ENCODE measurements around the gene INSL4.

Gene INSL4

GRCh38 chr9:5230554-5230953 lies 665 bp upstream of the INSL4 start:
- H3K79me2 ChIP-seq (ENCODE audit: insufficient read depth, low read length): no peaks in the 10 kb centered on the region
- TF ChIP-seq EZH2phosphoT487 (IDR thresholded peaks at IDR 0.05; ENCODE audit: borderline replicate concordance): no peak
- TF ChIP-seq CTCF (conservative IDR thresholded peaks at IDR 0.05; ENCODE audit: low read length): no peak
- no peaks in the 10 kb centered on the region for H3K9me2 ChIP-seq (replicated peaks; ENCODE audit: low read depth, low read length)
- no peak overlapping the region for H3K9ac ChIP-seq (ENCODE audit: low read depth, low read length, poor library complexity, severe bottlenecking)
- H4K20me1 ChIP-seq (ENCODE audit: insufficient read depth, low read length, poor library complexity, severe bottlenecking): no peaks in the 10 kb centered on the region
- H3F3A ChIP-seq (ENCODE audit: low read depth): no peaks in the 10 kb centered on the region
- no peak overlapping the region for H3K4me3 ChIP-seq (ENCODE audit: low read length, poor library complexity, severe bottlenecking)
- no peaks in the 10 kb centered on the region for H3K36me3 ChIP-seq (ENCODE audit: insufficient read depth, low read length)
- H3K9me3 ChIP-seq (ENCODE audit: insufficient read depth, low read depth, low read length): no peaks in the 10 kb centered on the region
- no peaks in the 10 kb centered on the region for H3K4me1 ChIP-seq (ENCODE audit: insufficient read depth, low read length, poor library complexity, severe bottlenecking)
- no peaks in the 10 kb centered on the region for H3K27me3 ChIP-seq (ENCODE audit: insufficient read depth, low read length, poor library complexity, severe bottlenecking)
- H2AFZ ChIP-seq (ENCODE audit: low read length): no peak overlapping the region
- no peak overlapping the region for H3K4me2 ChIP-seq (ENCODE audit: low read depth, low read length, poor library complexity, severe bottlenecking)

DNA sequence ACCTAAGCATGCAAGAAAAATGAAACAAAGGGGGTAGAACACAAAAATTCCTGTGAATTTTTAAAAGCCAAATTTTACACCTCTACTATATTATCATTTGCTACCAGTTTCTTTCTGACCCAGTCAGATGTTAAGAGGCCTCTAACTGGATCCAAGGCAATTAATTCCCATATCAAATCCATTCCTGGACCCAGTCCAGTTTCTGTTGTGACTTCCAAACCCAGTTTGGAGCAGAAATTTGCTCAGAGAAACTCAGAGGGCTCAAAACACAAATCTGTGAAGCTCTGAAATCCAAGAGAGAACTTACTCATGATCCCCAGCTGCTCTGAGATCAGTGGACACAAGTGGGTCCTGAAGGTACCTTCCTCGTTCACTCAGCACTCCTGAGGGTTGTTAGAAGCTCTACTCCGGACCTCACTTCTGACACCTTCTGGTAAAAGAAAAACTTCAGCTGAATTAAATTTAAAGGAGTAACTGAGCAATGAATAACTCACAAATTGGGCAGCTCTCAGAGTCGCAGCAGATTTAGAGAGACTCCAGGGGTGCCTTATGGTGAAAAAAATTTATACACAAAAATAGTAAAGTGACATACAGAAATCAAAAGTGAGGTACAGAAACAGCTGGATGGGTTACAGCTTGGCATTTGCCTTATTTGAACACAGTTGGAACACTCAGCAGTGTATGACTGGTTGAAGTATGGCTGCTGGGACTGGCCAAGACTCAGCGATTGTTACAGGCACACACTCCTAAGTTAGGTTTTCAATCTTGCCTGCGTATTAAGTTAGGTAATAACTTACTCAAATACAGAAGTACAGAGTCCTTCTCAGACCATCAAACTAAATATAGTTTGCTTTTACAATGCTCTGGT lies 32.4 kb downstream of the INSL4 start:
- Histone ChIP-seq H3K4me3 (ENCODE audit: low read length, poor library complexity, severe bottlenecking) (no peak overlapping the region), H3K79me2 (ENCODE audit: insufficient read depth, low read length) (no peaks in the 10 kb centered on the region), H3K9ac (ENCODE audit: low read depth, low read length, poor library complexity, severe bottlenecking) (no peak overlapping the region), H3F3A (ENCODE audit: low read depth) (no peaks in the 10 kb centered on the region), H3K4me2 (ENCODE audit: low read depth, low read length, poor library complexity, severe bottlenecking) (no peak overlapping the region), H3K9me2 (replicated peaks; ENCODE audit: low read depth, low read length) (no peaks in the 10 kb centered on the region), H2AFZ (ENCODE audit: low read length) (peak overlapping the region; percentile 22; the same call in 1 of the 2 replicates), H4K20me1 (ENCODE audit: insufficient read depth, low read length, poor library complexity, severe bottlenecking) (no peaks in the 10 kb centered on the region), H3K4me1 (ENCODE audit: insufficient read depth, low read length, poor library complexity, severe bottlenecking) (no peaks in the 10 kb centered on the region), H3K9me3 (ENCODE audit: insufficient read depth, low read depth, low read length) (no peaks in the 10 kb centered on the region), H3K36me3 (ENCODE audit: insufficient read depth, low read length) (no peaks in the 10 kb centered on the region), H3K27me3 (ENCODE audit: insufficient read depth, low read length, poor library complexity, severe bottlenecking) (no peaks in the 10 kb centered on the region)
- TF ChIP-seq EZH2phosphoT487 (IDR thresholded peaks at IDR 0.05; ENCODE audit: borderline replicate concordance): no peak
- TF ChIP-seq CTCF (conservative IDR thresholded peaks at IDR 0.05; ENCODE audit: low read length): peak; percentile 45

DNA sequence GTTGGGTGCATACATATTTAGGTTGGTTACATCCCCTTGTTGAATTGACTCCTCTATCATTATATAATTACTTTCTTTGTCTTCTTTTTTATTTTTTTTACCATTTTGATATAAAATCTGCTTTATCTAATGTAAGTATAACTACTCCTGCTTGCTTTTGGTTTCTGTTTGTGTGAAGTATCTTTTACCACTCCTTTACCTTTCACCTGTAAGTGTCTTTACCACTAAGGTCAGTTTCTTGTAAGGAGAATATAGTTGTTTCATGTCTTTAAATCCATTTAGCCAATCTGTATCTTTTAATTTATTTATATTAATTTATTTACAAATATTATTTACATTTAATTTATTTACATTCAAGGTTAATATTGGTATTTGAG lies 33.0 kb downstream of the INSL4 start:
- Histone ChIP-seq H3K27me3 (ENCODE audit: insufficient read depth, low read length, poor library complexity, severe bottlenecking) (no peaks in the 10 kb centered on the region), H3K4me1 (ENCODE audit: insufficient read depth, low read length, poor library complexity, severe bottlenecking) (no peaks in the 10 kb centered on the region), H3K9me3 (ENCODE audit: insufficient read depth, low read depth, low read length) (no peaks in the 10 kb centered on the region), H4K20me1 (ENCODE audit: insufficient read depth, low read length, poor library complexity, severe bottlenecking) (no peaks in the 10 kb centered on the region), H3K4me3 (ENCODE audit: low read length, poor library complexity, severe bottlenecking) (no peak overlapping the region), H3K9me2 (replicated peaks; ENCODE audit: low read depth, low read length) (no peaks in the 10 kb centered on the region), H3F3A (ENCODE audit: low read depth) (no peaks in the 10 kb centered on the region), H3K4me2 (ENCODE audit: low read depth, low read length, poor library complexity, severe bottlenecking) (no peak overlapping the region), H3K9ac (ENCODE audit: low read depth, low read length, poor library complexity, severe bottlenecking) (no peak overlapping the region), H3K79me2 (ENCODE audit: insufficient read depth, low read length) (no peaks in the 10 kb centered on the region), H3K36me3 (ENCODE audit: insufficient read depth, low read length) (no peaks in the 10 kb centered on the region), H2AFZ (ENCODE audit: low read length) (no peak overlapping the region; the same call in 1 of the 2 replicates)
- TF ChIP-seq EZH2phosphoT487 (IDR thresholded peaks at IDR 0.05; ENCODE audit: borderline replicate concordance) (no peak), CTCF (conservative IDR thresholded peaks at IDR 0.05; ENCODE audit: low read length) (no peak)

All from Loucy (cell line).